ENCODE results near the gene CAPS.
A peak's percentile ranks its signal among the peaks of the same experiment; 100 is the strongest.
"Not testable (repeated sequence)": the region's sequence is repeated elsewhere in the genome, so short reads cannot be mapped to it uniquely, and the experiment has no call there.

Gene CAPS

DNA sequence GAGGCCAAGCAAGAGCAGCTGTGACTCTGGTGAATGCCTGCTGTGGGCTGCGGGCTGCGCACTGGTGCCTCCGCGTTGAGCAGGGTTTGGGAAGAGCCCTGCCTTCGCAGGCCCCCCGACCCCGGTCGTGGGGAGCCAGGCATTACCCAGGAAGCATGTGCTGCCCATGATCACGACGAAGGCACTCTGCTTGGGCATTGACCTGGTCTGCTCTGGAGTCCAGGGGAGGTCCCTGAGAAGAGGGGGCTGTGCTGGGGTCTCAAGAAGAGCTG is 44.7 kb downstream of the CAPS start:
- TF ChIP-seq, protein P1, sequence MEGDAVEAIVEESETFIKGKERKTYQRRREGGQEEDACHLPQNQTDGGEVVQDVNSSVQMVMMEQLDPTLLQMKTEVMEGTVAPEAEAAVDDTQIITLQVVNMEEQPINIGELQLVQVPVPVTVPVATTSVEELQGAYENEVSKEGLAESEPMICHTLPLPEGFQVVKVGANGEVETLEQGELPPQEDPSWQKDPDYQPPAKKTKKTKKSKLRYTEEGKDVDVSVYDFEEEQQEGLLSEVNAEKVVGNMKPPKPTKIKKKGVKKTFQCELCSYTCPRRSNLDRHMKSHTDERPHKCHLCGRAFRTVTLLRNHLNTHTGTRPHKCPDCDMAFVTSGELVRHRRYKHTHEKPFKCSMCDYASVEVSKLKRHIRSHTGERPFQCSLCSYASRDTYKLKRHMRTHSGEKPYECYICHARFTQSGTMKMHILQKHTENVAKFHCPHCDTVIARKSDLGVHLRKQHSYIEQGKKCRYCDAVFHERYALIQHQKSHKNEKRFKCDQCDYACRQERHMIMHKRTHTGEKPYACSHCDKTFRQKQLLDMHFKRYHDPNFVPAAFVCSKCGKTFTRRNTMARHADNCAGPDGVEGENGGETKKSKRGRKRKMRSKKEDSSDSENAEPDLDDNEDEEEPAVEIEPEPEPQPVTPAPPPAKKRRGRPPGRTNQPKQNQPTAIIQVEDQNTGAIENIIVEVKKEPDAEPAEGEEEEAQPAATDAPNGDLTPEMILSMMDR (conservative IDR thresholded peaks at IDR 0.05; ENCODE audit: low read depth, low read length): no peak
- no peak for DNase-seq (ENCODE audit: low read depth)
- no peak overlapping the region for H3K4me3 ChIP-seq (ENCODE audit: low read depth, low read length)

DNA sequence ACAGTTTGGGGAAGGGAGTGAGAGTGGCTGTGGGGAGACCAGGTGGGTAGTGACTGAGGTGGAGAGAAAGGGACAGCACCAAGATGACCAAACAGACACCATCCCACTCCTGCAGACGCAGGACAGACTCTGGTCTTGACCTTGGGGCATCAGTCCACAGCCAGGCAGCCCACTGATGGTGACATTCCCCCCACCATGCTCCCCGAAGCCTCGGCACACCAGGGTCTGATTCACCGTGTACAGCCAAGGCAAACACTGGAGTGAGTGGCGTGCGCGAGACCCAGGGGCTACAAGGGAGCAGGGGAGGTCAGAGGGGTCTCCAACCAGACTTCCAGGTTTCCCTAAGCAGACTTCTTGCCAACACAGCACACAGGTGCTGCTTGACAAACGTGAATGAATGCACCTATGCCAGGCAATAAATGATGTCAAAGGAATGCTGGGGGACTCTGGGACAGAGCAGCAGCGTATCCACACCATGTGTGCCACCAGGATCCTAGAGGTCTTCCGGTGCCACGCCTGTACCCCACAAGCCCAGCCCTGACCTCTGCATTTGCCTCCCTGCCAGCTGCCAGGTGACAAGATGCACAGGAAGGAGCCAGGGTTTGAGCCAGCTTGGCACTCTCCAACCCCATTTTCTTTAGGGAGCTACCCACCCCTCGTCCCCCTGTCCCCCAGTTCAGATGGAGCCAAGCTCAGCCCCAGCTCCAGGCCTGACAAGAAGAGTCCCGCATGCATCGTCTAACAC is 45.4 kb downstream of the CAPS start:
- no peak overlapping the region for H3K4me3 ChIP-seq (ENCODE audit: low read depth, low read length)
- no peak for DNase-seq (ENCODE audit: low read depth)
- TF ChIP-seq, protein P1 (conservative IDR thresholded peaks at IDR 0.05; ENCODE audit: low read depth, low read length): no peak

DNA sequence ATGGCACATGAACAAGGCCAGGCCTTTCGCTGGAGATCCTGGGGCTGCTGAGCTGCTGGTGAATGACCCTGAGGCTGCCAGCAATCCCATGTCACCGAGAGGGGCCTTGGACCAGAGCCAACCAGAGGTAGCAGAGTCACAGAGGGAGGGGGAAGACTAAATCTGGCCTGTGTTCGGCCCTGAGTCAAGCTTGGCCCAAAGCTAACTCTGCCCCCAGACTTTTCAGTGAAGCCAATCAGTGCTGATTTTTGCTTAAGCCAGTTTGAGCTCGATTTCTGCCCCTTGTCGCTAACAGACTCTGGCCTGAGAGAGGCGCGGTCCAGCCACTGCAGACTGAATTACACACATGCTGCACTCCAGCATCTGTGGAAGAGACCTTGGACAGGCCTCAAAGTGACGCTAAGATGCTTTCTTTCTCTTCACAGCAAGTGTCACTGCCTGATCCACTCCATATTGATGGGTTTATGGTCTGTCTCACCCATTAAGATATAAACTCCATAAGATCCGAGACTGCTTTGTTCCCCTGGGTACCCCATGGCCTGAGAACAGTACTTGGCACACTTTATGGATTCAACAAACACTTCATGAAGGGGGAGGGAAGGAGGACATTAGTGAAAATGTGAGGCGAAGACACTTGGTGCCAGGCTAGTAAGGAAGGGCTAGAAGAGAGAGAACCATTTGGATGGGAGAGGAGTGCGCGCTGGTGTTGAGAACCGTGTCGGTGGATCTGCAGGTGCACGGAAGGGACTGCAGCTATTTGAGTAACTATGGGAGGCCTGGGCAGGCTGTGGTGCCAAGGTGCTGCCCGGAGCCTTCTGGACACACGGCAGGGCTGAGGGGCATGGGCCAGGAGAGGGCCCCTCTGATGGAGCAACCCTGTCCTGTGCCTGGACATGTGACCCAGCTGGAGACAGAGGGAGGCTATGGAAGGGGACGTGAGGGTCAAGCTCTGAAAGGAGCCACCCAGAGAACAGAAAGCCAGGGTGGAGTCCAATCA is 46.2 kb downstream of the CAPS start:
- no peak overlapping the region for H3K4me3 ChIP-seq (ENCODE audit: low read depth, low read length)
- DNase-seq (ENCODE audit: low read depth): no peak
- TF ChIP-seq, protein P1 (conservative IDR thresholded peaks at IDR 0.05; ENCODE audit: low read depth, low read length): no peak

DNA sequence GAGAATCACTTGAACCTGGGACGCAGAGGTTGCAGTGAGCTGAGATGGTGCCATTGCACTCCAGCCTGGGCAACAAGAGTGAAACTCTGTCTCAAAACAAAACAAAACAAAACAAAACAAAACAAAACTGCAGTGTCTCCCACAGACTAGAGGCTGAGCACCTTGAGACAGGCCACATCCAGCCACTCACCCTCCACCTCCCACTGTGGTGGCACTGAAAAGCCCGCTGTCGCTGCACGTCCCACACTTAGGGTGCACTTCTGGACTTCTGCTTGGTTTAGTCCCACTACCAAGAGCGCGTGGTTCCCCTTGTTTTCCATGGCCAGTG is 47.6 kb downstream of the CAPS start:
- peak overlapping the region; percentile 8 for H3K4me3 ChIP-seq (ENCODE audit: low read depth, low read length)
- DNase-seq (ENCODE audit: low read depth): not testable (repeated sequence)

DNA sequence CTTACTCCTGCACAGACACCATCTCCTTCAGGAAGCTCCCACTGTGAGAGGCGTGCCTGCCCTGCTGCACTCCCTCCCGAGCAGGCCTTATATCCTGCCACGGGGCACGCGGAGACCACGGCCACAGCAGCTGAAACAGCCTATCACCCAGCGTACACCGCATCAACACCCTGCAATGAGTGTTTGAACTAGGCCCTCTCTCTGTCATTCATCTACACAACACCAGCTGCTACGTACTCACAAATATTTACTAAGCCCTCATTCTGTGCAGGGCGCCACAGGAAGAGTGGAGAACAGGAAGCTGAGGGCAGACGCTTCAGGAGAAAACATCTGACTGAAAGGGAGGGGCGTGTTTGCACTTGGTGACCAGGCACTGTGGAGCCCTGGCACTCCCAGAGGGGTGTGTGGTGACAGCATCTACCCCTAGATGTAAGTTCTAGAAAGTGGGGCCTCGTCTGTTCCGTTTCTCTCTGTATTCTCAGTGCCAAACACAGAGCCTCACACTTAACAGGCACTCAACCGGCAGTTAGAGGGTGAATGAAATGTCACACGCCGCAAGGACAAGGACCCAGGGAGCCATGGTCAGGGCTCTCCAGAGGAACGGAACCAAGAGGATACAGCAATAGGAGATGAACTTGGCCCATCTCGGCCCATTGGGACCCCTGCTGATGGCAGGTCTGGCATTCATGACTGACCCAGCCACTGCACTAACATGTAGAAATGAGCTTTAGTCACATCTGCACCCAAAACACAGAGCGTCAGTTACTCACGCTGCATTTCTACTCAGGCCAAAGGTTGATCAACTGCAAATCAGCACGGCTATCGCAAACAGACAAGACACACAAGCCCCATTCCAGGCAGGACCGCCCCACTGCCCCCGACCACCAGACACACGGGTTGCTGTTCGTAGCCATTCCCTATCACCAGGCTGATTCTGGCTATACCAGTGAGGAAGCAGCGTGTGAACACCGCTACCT is 48.2 kb downstream of the CAPS start:
- DNase-seq (ENCODE audit: low read depth): peak; percentile 95
- TF ChIP-seq, protein P1 (conservative IDR thresholded peaks at IDR 0.05; ENCODE audit: low read depth, low read length): no peak
- no peak overlapping the region for H3K4me3 ChIP-seq (ENCODE audit: low read depth, low read length)

DNA sequence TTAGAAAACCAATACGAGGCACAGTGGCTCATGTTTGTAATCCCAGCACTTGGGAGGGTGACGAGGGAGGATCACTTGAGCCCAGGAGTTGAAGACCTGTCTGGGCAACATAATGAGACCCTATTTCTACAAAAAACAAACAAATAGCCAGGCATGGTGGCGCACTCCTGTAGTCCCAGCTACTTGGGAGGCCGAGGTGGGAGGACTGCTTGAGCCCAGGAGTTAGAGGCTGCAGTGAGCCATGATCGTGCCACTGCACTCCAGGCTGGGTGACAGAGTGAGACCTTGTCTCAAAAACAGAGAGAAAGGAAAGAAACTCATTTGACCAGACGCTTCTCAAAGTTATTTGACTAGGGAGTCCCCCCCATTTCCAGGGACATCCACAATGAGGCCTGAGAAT is 49.2 kb downstream of the CAPS start:
- not testable (repeated sequence) for H3K4me3 ChIP-seq (ENCODE audit: low read depth, low read length); DNase-seq (ENCODE audit: low read depth)

DNA sequence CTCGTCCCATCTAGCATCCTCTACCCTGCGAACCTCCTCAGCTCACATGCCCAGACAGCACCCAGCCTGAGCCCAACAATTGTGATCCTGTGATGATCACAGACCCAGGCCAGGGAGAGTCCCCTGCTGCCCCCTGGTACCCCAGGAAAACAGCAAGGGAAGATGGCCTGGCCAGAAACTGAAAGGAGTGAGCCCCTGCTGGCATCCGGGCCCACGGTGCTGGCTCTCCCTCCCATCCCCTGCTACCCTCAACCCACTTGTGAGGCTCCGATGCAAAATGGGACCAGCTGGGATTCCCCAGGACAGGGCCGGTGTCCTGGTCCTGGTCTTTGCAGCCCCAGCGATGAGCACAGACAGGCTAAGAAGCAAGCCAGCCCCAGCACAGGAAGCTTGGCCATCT is 49.8 kb downstream of the CAPS start:
- H3K4me3 ChIP-seq (ENCODE audit: low read depth, low read length): no peak overlapping the region
- TF ChIP-seq, protein P1 (conservative IDR thresholded peaks at IDR 0.05; ENCODE audit: low read depth, low read length): no peak
- DNase-seq (ENCODE audit: low read depth): no peak
